ENCODE data around the gene RIGI.

GRCh38 chr9:32518276-32518675 is 7.7 kb downstream of the RIGI start:
- no peak for TF ChIP-seq FOXK2 (IDR thresholded peaks at IDR 0.05)
- TF ChIP-seq EED (CRISPR knock-in tag; IDR thresholded peaks at IDR 0.05): no peak
- TF ChIP-seq CTCF (CRISPR knock-in tag; IDR thresholded peaks at IDR 0.05): no peak
- no peak for TF ChIP-seq ZMAT3 (CRISPR knock-in tag; conservative IDR thresholded peaks at IDR 0.05)
- TF ChIP-seq FOXK1 (CRISPR knock-in tag; IDR thresholded peaks at IDR 0.05; ENCODE audit: borderline replicate concordance, low read depth): no peak
- no peak for TF ChIP-seq CBX1 (IDR thresholded peaks at IDR 0.05; ENCODE audit: low read depth)
- no peak for TF ChIP-seq YY1 (IDR thresholded peaks at IDR 0.05; ENCODE audit: insufficient read depth, insufficient replicate concordance, low read depth, low read length)
- TF ChIP-seq, protein P1, sequence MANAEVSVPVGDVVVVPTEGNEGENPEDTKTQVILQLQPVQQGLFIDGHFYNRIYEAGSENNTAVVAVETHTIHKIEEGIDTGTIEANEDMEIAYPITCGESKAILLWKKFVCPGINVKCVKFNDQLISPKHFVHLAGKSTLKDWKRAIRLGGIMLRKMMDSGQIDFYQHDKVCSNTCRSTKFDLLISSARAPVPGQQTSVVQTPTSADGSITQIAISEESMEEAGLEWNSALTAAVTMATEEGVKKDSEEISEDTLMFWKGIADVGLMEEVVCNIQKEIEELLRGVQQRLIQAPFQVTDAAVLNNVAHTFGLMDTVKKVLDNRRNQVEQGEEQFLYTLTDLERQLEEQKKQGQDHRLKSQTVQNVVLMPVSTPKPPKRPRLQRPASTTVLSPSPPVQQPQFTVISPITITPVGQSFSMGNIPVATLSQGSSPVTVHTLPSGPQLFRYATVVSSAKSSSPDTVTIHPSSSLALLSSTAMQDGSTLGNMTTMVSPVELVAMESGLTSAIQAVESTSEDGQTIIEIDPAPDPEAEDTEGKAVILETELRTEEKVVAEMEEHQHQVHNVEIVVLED (CRISPR knock-in tag; IDR thresholded peaks at IDR 0.05; ENCODE audit: borderline replicate concordance): no peak
- TF ChIP-seq, protein P2, sequence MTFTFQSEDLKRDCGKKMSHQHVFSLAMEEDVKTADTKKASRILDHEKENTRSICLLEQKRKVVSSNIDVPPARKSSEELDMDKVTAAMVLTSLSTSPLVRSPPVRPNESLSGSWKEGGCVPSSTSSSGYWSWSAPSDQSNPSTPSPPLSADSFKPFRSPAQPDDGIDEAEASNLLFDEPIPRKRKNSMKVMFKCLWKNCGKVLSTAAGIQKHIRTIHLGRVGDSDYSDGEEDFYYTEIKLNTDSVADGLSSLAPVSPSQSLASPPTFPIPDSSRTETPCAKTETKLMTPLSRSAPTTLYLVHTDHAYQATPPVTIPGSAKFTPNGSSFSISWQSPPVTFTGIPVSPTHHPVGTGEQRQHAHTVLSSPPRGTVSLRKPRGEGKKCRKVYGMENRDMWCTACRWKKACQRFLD (CRISPR knock-in tag; IDR thresholded peaks at IDR 0.05; ENCODE audit: borderline replicate concordance): no peak
- no peak for TF ChIP-seq BRD4 (CRISPR knock-in tag; IDR thresholded peaks at IDR 0.05)
- no peak for TF ChIP-seq ZNF766 (CRISPR knock-in tag; IDR thresholded peaks at IDR 0.05; ENCODE audit: borderline replicate concordance)
- TF ChIP-seq JUNB (CRISPR knock-in tag; IDR thresholded peaks at IDR 0.05; ENCODE audit: borderline replicate concordance): no peak
- no peak for TF ChIP-seq NFE2L1 (CRISPR knock-in tag; IDR thresholded peaks at IDR 0.05; ENCODE audit: borderline replicate concordance)

All from HepG2 (cell line).